OCI-LY7 (cell line): ENCODE results near the gene TAT. TPM values are rescaled to one million over a fixed set of nuclear protein-coding genes. Genes with fewer than 3 reads are reported as not detected.
A peak's percentile ranks its signal among the peaks of the same experiment; 100 is the strongest.

Experiments
- BruUV-seq: library from RNA; stranded (reverse); fragments of 400-500 nt; replicated peaks from 2 replicates; lab custom pipeline; 2021; lab: Mats Ljungman, UMichigan
- CTCF ChIA-PET: fragments of 300-600 bp; sonication (Branson Sonifier 250); formaldehyde crosslinking; loops from one replicate; lab custom pipeline; 2022; ENCODE audit warnings: antibody characterized with exemption; ENCODE audit not compliant: unreplicated experiment; lab: Charles Lee
- POLR2A ChIA-PET: fragments of 300-600 bp; sonication (Branson Sonifier 250); formaldehyde crosslinking; loops from one replicate; lab custom pipeline; 2022; ENCODE audit warnings: antibody characterized with exemption; lab: Charles Lee
- DNase-seq: peaks from one replicate; pipeline ENCODE4 v3.0.0-alpha.2; 2015; ENCODE audit warnings: low spot score
- H2AFZ ChIP-seq: fragments of 200-600 bp; sonication (generic), shearing (Covaris generic); 2 replicates; pipeline ENCODE4 v1.6.1; 2014; ENCODE audit warnings: mild to moderate bottlenecking, antibody characterized with exemption, low read length, moderate library complexity
- H3K27ac ChIP-seq: fragments of 200-600 bp; sonication (generic); 2 replicates; pipeline ENCODE4 v1.5.1; 2014; ENCODE audit warnings: mixed run types, low read depth, mild to moderate bottlenecking, moderate library complexity, low read length, inconsistent platforms; ENCODE audit not compliant: poor library complexity, severe bottlenecking
- H3K36me3 ChIP-seq: fragments of 200-600 bp; sonication (generic); 2 replicates; pipeline ENCODE4 v1.6.1; 2014; ENCODE audit warnings: mild to moderate bottlenecking, antibody characterized with exemption, low read length, moderate library complexity, mixed read lengths; ENCODE audit not compliant: insufficient read depth
- H3K4me1 ChIP-seq: fragments of 200-600 bp; sonication (generic); 2 replicates; pipeline ENCODE4 v1.5.1; 2014; ENCODE audit warnings: mild to moderate bottlenecking, low read length; ENCODE audit not compliant: insufficient read depth, poor library complexity, severe bottlenecking
- H3K4me2 ChIP-seq: fragments of 200-600 bp; sonication (generic); 2 replicates; pipeline ENCODE4 v1.6.1; 2014; ENCODE audit warnings: mild to moderate bottlenecking, low read length
- H3K4me3 ChIP-seq: fragments of 200-600 bp; sonication (generic); 2 replicates; pipeline ENCODE4 v1.5.1; 2014; ENCODE audit warnings: mild to moderate bottlenecking, low read depth, low read length; ENCODE audit not compliant: poor library complexity, severe bottlenecking
- H3K79me2 ChIP-seq: fragments of 200-600 bp; sonication (generic); 2 replicates; pipeline ENCODE4 v1.6.1; 2016; ENCODE audit warnings: low read depth, mild to moderate bottlenecking, low read length, moderate library complexity, mixed read lengths; ENCODE audit not compliant: insufficient read depth
- H3K9me2 ChIP-seq: fragments of 200-600 bp; sonication (generic); 2 replicates; pipeline ENCODE4 v1.6.1; 2016; ENCODE audit warnings: mild to moderate bottlenecking, low read length, mixed read lengths; ENCODE audit not compliant: insufficient read depth
- H3K9me3 ChIP-seq: fragments of 200-600 bp; sonication (generic); 2 replicates; pipeline ENCODE4 v1.6.1; 2014; ENCODE audit warnings: mild to moderate bottlenecking, mixed run types, low read length, mixed read lengths
- H4K20me1 ChIP-seq: fragments of 200-600 bp; sonication (generic); 2 replicates; pipeline ENCODE4 v1.6.1; 2014; ENCODE audit warnings: mild to moderate bottlenecking, antibody characterized with exemption, low read length, moderate library complexity, mixed read lengths; ENCODE audit not compliant: insufficient read depth
- EZH2phosphoT487 ChIP-seq: fragments of 200-600 bp; sonication (generic); IDR thresholded peaks from 2 replicates; pipeline ENCODE4 v1.6.1; 2018; ENCODE audit warnings: low read depth, borderline replicate concordance, mild to moderate bottlenecking, mixed run types, antibody characterized with exemption, low read length, moderate library complexity, mixed read lengths
- intact Hi-C: fragments of 100-400 bp; cut with micrococcal nuclease; formaldehyde crosslinking; loops from one replicate; pipeline ENCODE4 v1.10.0; 2022; ENCODE audit not compliant: unreplicated experiment
- total RNA-seq, 2 experiments: library from RNA; depleted of rRNA in 1 of 2; stranded (reverse); fragments of >200 nt in 1 of 2; shearing (Covaris generic) in 1 of 2; gene quantifications; 2 replicates each; pipeline ENCODE4 v1.2.3, GENCODE V29; 2014 to 2022
- TF ChIP-seq, protein P1 (sequence below): fragments of 200-600 bp; sonication (generic); conservative IDR thresholded peaks from 2 replicates; pipeline ENCODE4 v1.5.1; 2014; ENCODE audit warnings: mild to moderate bottlenecking, antibody characterized with exemption, low read length, moderate library complexity, mixed read lengths

TAT gene
- total RNA-seq, 2 experiments from 2014 or later = not detected

DNA sequence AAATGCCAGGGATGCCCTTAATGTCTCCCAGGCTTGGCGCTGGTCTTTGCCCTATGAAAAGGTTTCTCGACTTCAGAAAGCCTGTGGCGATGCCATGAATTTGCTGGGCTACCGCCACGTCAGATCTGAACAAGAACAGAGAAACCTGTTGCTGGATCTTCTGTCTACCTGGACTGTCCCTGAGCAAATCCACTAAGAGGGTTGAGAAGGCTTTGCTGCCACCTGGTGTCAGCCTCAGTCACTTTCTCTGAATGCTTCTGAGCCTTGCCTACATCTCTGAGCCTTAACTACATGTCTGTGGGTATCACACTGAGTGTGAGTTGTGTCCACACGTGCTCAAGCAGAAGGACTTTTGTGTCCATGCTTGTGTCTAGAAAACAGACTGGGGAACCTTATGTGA is 39.2 kb downstream of the TAT start:
- no peak overlapping the region for H2AFZ ChIP-seq
- CTCF ChIA-PET = no interaction called here

DNA sequence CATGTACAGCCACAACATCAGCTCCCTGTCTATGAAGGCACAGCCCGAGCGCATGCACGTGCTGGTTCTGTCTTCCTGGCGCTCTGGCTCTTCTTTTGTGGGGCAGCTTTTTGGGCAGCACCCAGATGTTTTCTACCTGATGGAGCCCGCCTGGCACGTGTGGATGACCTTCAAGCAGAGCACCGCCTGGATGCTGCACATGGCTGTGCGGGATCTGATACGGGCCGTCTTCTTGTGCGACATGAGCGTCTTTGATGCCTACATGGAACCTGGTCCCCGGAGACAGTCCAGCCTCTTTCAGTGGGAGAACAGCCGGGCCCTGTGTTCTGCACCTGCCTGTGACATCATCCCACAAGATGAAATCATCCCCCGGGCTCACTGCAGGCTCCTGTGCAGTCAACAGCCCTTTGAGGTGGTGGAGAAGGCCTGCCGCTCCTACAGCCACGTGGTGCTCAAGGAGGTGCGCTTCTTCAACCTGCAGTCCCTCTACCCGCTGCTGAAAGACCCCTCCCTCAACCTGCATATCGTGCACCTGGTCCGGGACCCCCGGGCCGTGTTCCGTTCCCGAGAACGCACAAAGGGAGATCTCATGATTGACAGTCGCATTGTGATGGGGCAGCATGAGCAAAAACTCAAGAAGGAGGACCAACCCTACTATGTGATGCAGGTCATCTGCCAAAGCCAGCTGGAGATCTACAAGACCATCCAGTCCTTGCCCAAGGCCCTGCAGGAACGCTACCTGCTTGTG is 40.0 kb downstream of the TAT start:
- TF ChIP-seq, protein P1, sequence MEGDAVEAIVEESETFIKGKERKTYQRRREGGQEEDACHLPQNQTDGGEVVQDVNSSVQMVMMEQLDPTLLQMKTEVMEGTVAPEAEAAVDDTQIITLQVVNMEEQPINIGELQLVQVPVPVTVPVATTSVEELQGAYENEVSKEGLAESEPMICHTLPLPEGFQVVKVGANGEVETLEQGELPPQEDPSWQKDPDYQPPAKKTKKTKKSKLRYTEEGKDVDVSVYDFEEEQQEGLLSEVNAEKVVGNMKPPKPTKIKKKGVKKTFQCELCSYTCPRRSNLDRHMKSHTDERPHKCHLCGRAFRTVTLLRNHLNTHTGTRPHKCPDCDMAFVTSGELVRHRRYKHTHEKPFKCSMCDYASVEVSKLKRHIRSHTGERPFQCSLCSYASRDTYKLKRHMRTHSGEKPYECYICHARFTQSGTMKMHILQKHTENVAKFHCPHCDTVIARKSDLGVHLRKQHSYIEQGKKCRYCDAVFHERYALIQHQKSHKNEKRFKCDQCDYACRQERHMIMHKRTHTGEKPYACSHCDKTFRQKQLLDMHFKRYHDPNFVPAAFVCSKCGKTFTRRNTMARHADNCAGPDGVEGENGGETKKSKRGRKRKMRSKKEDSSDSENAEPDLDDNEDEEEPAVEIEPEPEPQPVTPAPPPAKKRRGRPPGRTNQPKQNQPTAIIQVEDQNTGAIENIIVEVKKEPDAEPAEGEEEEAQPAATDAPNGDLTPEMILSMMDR = no peak
- ChIA-PET POLR2A (no interaction called here), CTCF (no interaction called here)
- Histone ChIP-seq H3K27ac (no peak overlapping the region), H3K4me3 (no peak overlapping the region), H4K20me1 (no peaks in the 10 kb centered on the region), H3K9me3 (no peaks in the 10 kb centered on the region), H3K36me3 (no peaks in the 10 kb centered on the region), H2AFZ (no peak overlapping the region), H3K79me2 (no peaks in the 10 kb centered on the region), H3K4me1 (no peaks in the 10 kb centered on the region), H3K4me2 (no peak overlapping the region), H3K9me2 (no peaks in the 10 kb centered on the region)
- no TSS peak for BruUV-seq
- intact Hi-C loops = loop anchor here (1.0 kb wide), 1 partner anchor 125 kb away; no protein-coding TSS in a partner anchor
- DNase-seq = no peak

More for the DNA sequence above, 39.2 kb downstream of the TAT start:
- H3K9me2 ChIP-seq = no peaks in the 10 kb centered on the region
- H3K36me3 ChIP-seq = no peaks in the 10 kb centered on the region
- H3K9me3 ChIP-seq = no peaks in the 10 kb centered on the region
- H3K27ac ChIP-seq = no peak overlapping the region
- DNase-seq = peak; percentile 67
- H3K4me3 ChIP-seq = no peak overlapping the region
- no peak overlapping the region for H3K4me2 ChIP-seq
- no TSS peak for BruUV-seq
- H3K79me2 ChIP-seq = no peaks in the 10 kb centered on the region
- intact Hi-C loops = loop anchor here (1.0 kb wide), 1 partner anchor 125 kb away; no protein-coding TSS in a partner anchor
- TF ChIP-seq, protein P1 = peak; percentile 81
- TF ChIP-seq EZH2phosphoT487 = no peak
- no peaks in the 10 kb centered on the region for H3K4me1 ChIP-seq
- no peaks in the 10 kb centered on the region for H4K20me1 ChIP-seq
- POLR2A ChIA-PET = interaction anchor here (0.7 kb wide), 1 partner anchor 71 kb away, joined by 3 read pairs; no protein-coding TSS in a partner anchor

DNA sequence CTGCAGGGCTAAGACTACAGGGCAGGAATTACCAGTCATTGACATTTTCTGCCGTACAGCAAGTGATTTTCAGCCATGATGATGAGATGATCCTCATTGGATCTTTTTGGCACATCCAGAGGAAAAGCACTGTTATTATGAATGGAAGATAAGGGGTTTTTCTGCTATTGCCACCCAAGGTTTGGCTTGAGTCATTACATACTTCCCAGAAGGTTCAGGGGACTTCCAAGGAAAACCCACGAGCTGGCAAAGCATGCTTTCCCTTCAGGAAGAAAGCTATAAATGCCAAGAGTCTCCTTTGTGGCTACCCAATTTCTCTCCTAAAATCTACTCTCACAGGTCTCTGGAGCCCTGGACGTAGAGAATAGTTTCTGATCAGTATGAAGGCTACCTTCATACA is 44.5 kb downstream of the TAT start:
- Histone ChIP-seq H3K9me2 (no peaks in the 10 kb centered on the region), H3K27ac (no peak overlapping the region), H2AFZ (no peak overlapping the region), H4K20me1 (no peaks in the 10 kb centered on the region), H3K79me2 (no peaks in the 10 kb centered on the region), H3K9me3 (no peaks in the 10 kb centered on the region), H3K4me2 (no peak overlapping the region), H3K4me1 (peaks cover 12% of the 10 kb centered on the region), H3K4me3 (no peak overlapping the region), H3K36me3 (no peaks in the 10 kb centered on the region)
- TF ChIP-seq EZH2phosphoT487 = no peak
- TF ChIP-seq, protein P1 = no peak
- POLR2A ChIA-PET = no interaction called here
- DNase-seq = no peak
- CTCF ChIA-PET = no interaction called here
- no TSS peak for BruUV-seq
- intact Hi-C loops = no loop called here
